HUES6 (cell line): ENCODE measurements around the gene FUZ.
"Not testable (repeated sequence)": the region's sequence is repeated elsewhere in the genome, so short reads cannot be mapped to it uniquely, and the experiment has no call there.

Experiments
- H3K27ac ChIP-seq: 2 replicates; pipeline ENCODE4 v1.7.0; 2013; ENCODE audit warnings: low read depth, mild to moderate bottlenecking, low read length, inconsistent platforms
- H3K27me3 ChIP-seq: 2 replicates; pipeline ENCODE4 v1.6.1; 2013; ENCODE audit warnings: low read length; ENCODE audit not compliant: control insufficient read depth, insufficient read depth
- H3K36me3 ChIP-seq: 2 replicates; pipeline ENCODE4 v1.6.1; 2013; ENCODE audit warnings: low read length; ENCODE audit not compliant: control insufficient read depth, insufficient read depth
- H3K4me1 ChIP-seq: 2 replicates; pipeline ENCODE4 v1.6.1; 2013; ENCODE audit warnings: low read length; ENCODE audit not compliant: control insufficient read depth, insufficient read depth
- H3K4me3 ChIP-seq: 2 replicates; pipeline ENCODE4 v1.5.1; 2013; ENCODE audit warnings: low read depth, low read length
- H3K9ac ChIP-seq: one replicate; pipeline ENCODE4 v1.6.1; 2013; ENCODE audit warnings: mild to moderate bottlenecking, low read length
- H3K9me3 ChIP-seq: 2 replicates; pipeline ENCODE4 v1.6.1; 2013; ENCODE audit warnings: low read depth, low read length; ENCODE audit not compliant: control insufficient read depth, insufficient read depth

The FUZ gene

GRCh38 chr19:49827034-49827433, 13.9 kb upstream of the FUZ start:
- Histone ChIP-seq H3K36me3 (peaks cover 47% of the 10 kb centered on the region), H3K27ac (no peak overlapping the region), H3K4me1 (no peaks in the 10 kb centered on the region), H3K9ac (no peak overlapping the region), H3K27me3 (no peaks in the 10 kb centered on the region), H3K4me3 (no peak overlapping the region), H3K9me3 (no peaks in the 10 kb centered on the region)

- Histone ChIP-seq H3K4me1 (no peaks in the 10 kb centered on the region), H3K27me3 (no peaks in the 10 kb centered on the region), H3K9me3 (no peaks in the 10 kb centered on the region), H3K36me3 (peaks cover 40% of the 10 kb centered on the region), H3K27ac (no peak overlapping the region), H3K9ac (no peak overlapping the region), H3K4me3 (no peak overlapping the region)
These were observed 11.6 kb upstream of the FUZ start for GRCh38 chr19:49824662-49825061.

- Histone ChIP-seq H3K4me3 (no peak overlapping the region), H3K27me3 (no peaks in the 10 kb centered on the region), H3K9me3 (no peaks in the 10 kb centered on the region), H3K9ac (no peak overlapping the region), H3K4me1 (peaks cover 7% of the 10 kb centered on the region; the same call in 1 of the 2 replicates), H3K27ac (no peak overlapping the region), H3K36me3 (peaks cover 35% of the 10 kb centered on the region)
These were observed 10.4 kb upstream of the FUZ start for GRCh38 chr19:49823472-49823871.

GRCh38 chr19:49820125-49820524, 7.0 kb upstream of the FUZ start:
- Histone ChIP-seq H3K4me1 (peaks cover 7% of the 10 kb centered on the region; the same call in 1 of the 2 replicates), H3K27me3 (no peaks in the 10 kb centered on the region), H3K4me3 (no peak overlapping the region), H3K36me3 (peaks cover 24% of the 10 kb centered on the region), H3K9me3 (no peaks in the 10 kb centered on the region), H3K27ac (no peak overlapping the region), H3K9ac (no peak overlapping the region)

GRCh38 chr19:49819452-49820115, 6.5 kb upstream of the FUZ start:
- H3K36me3 ChIP-seq: peaks cover 24% of the 10 kb centered on the region
- not testable (repeated sequence) for H3K9me3 ChIP-seq, H3K4me1 ChIP-seq, H3K27me3 ChIP-seq, H3K27ac ChIP-seq
- peak overlapping the region; percentile 78 for H3K9ac ChIP-seq
- H3K4me3 ChIP-seq: peak overlapping the region; percentile 77

GRCh38 chr19:49818649-49819370, 5.7 kb upstream of the FUZ start:
- H3K9ac ChIP-seq: peak overlapping the region; percentile 78
- H3K36me3 ChIP-seq: peaks cover 19% of the 10 kb centered on the region
- peak overlapping the region; percentile 77 for H3K4me3 ChIP-seq
- H3K4me1 ChIP-seq: peaks cover 7% of the 10 kb centered on the region; the same call in 1 of the 2 replicates
- H3K27me3 ChIP-seq: no peaks in the 10 kb centered on the region
- peak overlapping the region; percentile 80 for H3K27ac ChIP-seq
- H3K9me3 ChIP-seq: no peaks in the 10 kb centered on the region

- Histone ChIP-seq H3K4me1 (peaks cover 7% of the 10 kb centered on the region; the same call in 1 of the 2 replicates), H3K27me3 (no peaks in the 10 kb centered on the region), H3K36me3 (peaks cover 12% of the 10 kb centered on the region), H3K9ac (peak within 1 kb of the TSS; percentile 78), H3K4me3 (peak within 1 kb of the TSS; percentile 77), H3K27ac (peak within 1 kb of the TSS; percentile 80), H3K9me3 (no peaks in the 10 kb centered on the region)
These were observed 5.0 kb upstream of the FUZ start, which contains the start of gene MED25 for GRCh38 chr19:49817964-49818648. TSS of gene MED25 (plus strand) at chr19:49818289. CDS start at chr19:49818342, 53 bp downstream.

- peaks cover 11% of the 10 kb centered on the region for H3K36me3 ChIP-seq
- H3K27me3 ChIP-seq: no peaks in the 10 kb centered on the region
- H3K9ac ChIP-seq: no peak overlapping the region
- no peaks in the 10 kb centered on the region for H3K9me3 ChIP-seq
- H3K27ac ChIP-seq: no peak overlapping the region
- peaks cover 14% of the 10 kb centered on the region; the same call in 1 of the 2 replicates for H3K4me1 ChIP-seq
- no peak overlapping the region for H3K4me3 ChIP-seq
These were observed 3.5 kb upstream of the FUZ start for GRCh38 chr19:49816590-49816989.

GRCh38 chr19:49814010-49814409, 918 bp upstream of the FUZ start:
- Histone ChIP-seq H3K36me3 (no peaks in the 10 kb centered on the region), H3K27me3 (no peaks in the 10 kb centered on the region; the same call in 1 of the 2 replicates), H3K9ac (no peak overlapping the region), H3K4me3 (peak overlapping the region; percentile 86), H3K4me1 (peaks cover 16% of the 10 kb centered on the region), H3K27ac (peak overlapping the region; percentile 16; the same call in 1 of the 2 replicates), H3K9me3 (no peaks in the 10 kb centered on the region)

- Histone ChIP-seq H3K4me3 (peak overlapping the region; percentile 86), H3K9me3 (no peaks in the 10 kb centered on the region), H3K9ac (peak overlapping the region; percentile 77)
These were observed 568 bp downstream of the FUZ start for GRCh38 chr19:49812452-49812996.

More at GRCh38 chr19:49812452-49812996, 568 bp downstream of the FUZ start:
- Histone ChIP-seq H3K4me1 (peaks cover 21% of the 10 kb centered on the region), H3K36me3 (0 out of 2 replicates have a peak, but pooled peaks cover 4% of the 10 kb centered on the region), H3K27me3 (no peaks in the 10 kb centered on the region; the same call in 1 of the 2 replicates), H3K27ac (peak overlapping the region; percentile 90; the same call in 1 of the 2 replicates)
